ENCODE measurements around the gene CAMK1D.

GRCh38 chr10:12659706-12660105 is 310.4 kb downstream of the CAMK1D start:
- TF ChIP-seq, protein P1, sequence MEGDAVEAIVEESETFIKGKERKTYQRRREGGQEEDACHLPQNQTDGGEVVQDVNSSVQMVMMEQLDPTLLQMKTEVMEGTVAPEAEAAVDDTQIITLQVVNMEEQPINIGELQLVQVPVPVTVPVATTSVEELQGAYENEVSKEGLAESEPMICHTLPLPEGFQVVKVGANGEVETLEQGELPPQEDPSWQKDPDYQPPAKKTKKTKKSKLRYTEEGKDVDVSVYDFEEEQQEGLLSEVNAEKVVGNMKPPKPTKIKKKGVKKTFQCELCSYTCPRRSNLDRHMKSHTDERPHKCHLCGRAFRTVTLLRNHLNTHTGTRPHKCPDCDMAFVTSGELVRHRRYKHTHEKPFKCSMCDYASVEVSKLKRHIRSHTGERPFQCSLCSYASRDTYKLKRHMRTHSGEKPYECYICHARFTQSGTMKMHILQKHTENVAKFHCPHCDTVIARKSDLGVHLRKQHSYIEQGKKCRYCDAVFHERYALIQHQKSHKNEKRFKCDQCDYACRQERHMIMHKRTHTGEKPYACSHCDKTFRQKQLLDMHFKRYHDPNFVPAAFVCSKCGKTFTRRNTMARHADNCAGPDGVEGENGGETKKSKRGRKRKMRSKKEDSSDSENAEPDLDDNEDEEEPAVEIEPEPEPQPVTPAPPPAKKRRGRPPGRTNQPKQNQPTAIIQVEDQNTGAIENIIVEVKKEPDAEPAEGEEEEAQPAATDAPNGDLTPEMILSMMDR (conservative IDR thresholded peaks at IDR 0.05; ENCODE audit: low read length): no peak
- no peak for TF ChIP-seq EZH2phosphoT487 (IDR thresholded peaks at IDR 0.05; ENCODE audit: borderline replicate concordance, low read depth, low read length)

All from OCI-LY7 (cell line).